HG03097 (cell line): Measurements from ENCODE around the gene MAST4.

Experiments used
- ATAC-seq: cut with Tn5 transposase; IDR thresholded peaks from one replicate; pipeline ENCODE4 v1.9.1; 2021; ENCODE audit not compliant: unreplicated experiment, low FRiP score

Gene MAST4

GRCh38 chr5:67189931-67190330 lies 593.7 kb downstream of the MAST4 start:
- ATAC-seq = no peak

GRCh38 chr5:67190410-67190809 lies 594.2 kb downstream of the MAST4 start:
- ATAC-seq = no peak

GRCh38 chr5:67190861-67191260 lies 594.7 kb downstream of the MAST4 start:
- no peak for ATAC-seq

GRCh38 chr5:67192719-67193438 lies 596.7 kb downstream of the MAST4 start:
- no peak for ATAC-seq

DNA sequence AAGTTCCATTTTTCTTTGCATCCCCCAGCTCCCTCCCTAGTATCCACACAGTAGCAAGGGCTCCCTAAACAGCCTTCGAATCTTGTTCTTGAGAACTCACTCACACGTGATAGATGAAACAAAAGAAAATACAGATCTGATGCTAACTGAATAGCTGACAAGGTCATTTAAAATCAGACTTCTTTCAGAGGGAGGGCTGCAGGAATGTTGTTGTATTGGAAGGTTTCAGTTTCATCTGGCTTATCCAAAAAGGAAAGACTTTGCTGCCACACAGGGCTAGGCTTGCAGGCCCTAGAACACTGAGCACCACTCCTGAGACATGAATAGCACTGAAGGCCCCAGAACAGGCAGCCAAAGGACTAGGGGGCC lies 597.2 kb downstream of the MAST4 start:
- ATAC-seq = no peak

DNA sequence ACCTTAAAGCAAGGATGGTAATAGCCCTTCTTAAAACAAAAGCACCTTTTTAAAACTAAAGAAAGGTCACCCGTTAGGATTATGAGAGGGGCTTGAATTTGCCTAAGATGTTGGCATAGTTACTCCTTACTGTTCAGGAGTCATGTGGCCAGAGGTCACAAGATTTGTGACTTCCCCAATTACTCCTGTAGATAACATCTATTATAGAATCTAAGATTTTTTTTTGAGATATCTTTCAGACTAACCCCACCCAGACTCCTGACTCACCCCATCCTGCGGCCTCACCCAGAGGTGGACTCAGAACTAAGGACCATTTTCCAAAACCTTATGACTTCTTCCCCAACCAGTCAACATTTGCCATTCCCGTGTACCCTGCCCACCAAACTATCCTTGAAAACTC lies 598.0 kb downstream of the MAST4 start:
- ATAC-seq = no peak

GRCh38 chr5:67195406-67196275 lies 599.4 kb downstream of the MAST4 start:
- ATAC-seq = no peak

DNA sequence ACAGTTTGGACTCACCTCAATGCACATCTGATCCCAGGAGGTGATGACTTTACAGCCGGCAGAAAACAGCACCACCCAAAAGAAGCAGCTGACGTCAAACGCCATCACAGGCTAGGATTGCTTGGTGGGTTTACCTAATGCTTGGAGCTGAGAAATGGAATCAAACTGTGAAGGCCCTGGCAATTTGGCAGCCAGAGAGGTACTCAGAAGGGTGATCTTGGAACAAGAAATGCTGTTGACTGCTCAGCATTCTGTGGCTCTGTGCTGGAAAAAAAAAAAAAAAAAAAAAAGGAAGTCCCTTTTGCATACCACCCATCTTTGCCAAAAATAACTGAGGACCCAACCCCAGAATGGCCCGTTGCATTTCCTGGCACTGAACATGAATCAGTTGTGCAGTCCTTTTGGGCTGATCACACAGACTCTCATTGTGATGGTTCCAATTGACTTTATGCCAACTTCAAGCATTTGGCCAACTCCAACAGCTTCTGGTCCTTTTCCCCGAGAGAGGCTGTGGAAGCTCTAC lies 600.4 kb downstream of the MAST4 start, which contains the start of gene CD180:
Gene CD180 (minus strand): TSS at position 263 of the 523 bp plus-strand sequence. CDS start 158 bp downstream, at position 105.
- ATAC-seq = no peak

DNA sequence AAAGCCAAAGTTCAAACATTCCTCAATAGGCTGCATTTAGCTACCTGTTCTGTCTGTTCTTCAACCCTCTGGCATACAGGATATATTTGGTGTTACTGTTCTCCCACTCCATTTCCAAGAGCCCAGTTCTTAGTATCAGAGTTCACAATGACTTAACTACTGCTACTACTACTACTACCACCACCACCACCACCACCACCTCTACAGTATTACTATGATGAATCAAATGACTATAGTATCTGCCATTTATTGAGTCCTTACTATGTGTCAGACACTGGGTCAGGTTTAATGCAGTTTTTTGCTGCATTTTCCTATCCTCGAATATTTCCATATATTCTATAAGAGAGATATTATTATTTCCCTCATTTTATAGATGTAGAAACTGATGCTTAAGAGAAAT lies 601.3 kb downstream of the MAST4 start:
- no peak for ATAC-seq

- no peak for ATAC-seq
These were observed 602.7 kb downstream of the MAST4 start for GRCh38 chr5:67198917-67199316.

DNA sequence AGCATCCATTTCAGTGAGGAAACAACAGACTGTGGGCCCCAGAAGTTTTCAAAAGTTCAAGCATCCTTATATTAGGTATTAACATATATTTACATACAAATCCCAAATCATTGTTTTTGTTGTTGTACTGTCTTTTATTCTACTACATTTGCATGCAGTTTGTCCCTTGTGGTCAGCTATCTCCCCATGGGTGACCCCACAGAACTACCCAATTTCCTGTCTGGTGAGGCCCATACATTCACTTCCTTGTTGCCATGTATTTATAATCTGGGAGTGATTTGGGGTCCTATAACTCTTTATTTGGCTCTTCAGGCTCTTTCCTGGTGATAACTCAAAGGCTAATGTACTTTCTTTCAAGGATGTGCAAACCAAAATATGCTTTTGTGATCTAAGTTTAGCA lies 603.7 kb downstream of the MAST4 start:
- ATAC-seq = no peak

DNA sequence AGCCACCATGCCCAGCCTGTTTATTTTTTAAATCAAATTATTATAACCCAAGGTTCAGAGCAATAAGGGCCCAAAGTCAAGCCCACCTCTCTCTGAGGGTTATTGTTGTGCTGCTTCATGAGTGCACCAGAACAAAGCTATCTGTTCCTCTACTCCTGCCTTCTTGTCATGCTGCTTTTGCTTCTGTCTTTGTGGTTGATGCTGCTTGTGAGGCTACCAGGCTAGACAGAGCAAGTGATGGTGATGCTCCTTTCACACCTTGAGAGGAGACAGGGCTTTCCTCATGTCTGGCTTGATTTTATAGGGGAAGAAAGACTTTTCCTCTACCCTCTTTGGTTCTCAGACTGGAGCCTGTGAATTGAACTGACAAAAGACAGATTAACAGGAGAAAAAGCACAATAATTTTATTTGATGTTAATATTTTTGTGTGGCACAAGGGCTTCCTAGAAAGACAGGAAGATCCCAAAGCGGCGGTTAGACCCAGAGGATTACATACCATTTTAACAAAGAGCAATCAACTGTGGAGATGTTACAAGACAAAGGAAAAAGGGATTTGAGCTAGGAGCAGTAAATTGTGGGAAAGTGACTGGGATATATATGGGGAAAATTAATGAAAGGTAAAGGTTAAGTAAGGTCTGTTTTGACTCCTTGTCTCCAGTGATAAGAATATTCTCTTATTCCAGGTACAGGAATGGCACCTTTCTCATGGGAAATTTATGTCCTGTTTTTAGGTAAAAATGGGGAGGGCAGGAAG lies 604.8 kb downstream of the MAST4 start:
- no peak for ATAC-seq

DNA sequence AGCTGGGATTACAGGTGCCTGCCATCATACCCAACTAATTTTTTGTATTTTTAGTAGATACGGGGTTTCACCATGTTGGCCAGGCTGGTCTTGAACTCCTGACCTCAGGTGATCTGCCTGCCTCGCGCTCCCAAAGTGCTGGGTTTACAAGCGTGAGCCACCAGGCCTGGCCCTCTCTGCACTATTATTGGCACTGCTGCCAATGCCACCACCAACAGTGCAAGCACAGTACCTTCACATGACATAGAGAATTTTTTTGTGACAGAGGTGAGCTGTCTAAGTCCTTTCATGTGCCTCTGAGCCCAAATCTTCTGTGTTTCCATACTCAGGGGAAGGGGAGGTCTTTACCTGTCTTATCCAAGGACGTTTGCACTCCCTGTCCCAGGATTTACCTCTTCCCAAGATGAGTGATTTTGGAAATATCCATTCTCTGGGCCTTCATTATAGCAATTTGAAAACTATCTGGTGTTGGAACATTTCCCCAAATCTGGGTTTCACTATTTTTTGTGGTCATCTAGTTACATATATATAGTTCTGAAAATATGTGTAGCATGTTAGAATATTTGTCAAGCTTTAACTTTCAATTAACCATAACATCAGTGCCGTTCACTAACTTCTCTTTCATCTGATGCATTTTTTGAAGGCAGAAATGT lies 605.8 kb downstream of the MAST4 start:
- no peak for ATAC-seq

DNA sequence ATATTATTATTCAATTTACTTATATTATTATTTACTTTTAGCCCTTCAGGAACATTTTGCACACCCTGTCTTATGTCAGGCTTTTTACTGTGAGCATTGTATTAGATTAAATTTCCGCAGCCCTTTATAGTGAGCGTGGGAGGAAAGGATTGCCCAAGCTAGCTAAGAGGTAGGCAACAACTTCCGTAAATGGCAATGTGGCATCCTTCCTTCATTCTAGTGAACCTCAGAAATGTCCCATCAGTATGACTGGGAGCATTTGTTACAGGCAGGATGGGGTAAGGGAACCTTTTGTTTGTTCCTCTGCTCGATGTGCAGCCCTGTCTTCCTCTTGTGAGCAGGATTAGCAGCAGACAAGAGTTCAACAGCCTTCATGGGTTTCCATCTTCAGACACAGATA lies 606.6 kb downstream of the MAST4 start:
- ATAC-seq = no peak

DNA sequence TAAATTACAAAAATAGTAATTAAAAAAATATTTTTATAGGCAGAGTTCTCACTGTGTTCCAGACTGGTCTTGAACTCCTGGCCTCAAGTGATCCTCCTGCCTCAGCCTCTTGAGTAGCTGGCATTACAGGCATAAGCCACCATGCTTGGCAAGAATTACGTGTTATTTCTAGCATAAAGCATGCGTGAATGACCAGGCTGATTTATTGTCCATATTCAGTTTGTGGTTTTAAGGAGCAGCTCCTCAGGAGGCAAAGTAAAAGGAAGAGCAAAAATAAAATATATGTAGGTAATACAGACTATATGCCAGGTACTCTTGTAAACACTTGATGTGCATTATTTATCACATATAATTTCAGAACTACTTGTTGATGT lies 607.5 kb downstream of the MAST4 start:
- no peak for ATAC-seq

DNA sequence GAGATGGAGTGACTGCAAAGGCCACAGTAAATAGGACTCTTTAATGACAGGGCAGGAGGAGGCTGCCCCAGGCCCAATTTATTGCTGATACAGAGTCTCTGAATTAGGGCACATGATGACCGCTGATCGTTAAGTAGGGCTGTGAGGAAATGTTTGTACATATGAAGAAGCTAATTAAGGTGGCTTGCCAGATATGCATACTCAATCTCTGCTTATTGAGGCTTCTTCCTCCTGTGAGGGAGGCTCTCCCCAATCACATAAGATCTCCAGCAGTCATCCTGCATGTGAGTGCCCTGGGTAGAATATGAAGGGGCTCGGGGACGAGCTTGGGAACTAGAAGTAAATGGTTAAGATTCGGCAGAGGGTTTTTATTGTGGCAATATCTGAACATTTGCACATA lies 608.6 kb downstream of the MAST4 start:
- no peak for ATAC-seq

- ATAC-seq = no peak
These were observed 609.8 kb downstream of the MAST4 start for GRCh38 chr5:67205981-67206380.

- ATAC-seq = peak; percentile 31
These were observed 610.3 kb downstream of the MAST4 start for GRCh38 chr5:67206461-67206860.

DNA sequence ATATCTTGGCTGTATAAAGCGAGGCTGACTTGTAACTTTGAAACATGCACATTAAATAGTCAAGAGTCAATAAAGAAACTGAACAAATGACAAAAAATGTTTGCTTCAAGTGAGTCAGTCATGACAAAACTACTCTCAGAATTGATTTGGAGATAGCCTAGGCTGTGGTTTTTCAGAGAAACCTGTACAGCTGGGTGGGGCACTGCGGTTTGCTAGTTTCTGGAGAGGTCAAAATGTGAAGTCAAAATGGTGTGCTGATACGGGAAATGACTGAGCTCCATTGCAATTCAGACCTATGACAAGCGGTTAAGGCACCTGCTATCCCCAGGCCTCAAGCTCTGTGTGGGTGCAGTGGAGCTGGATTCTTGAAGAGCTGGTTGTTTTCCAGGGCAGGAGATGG lies 610.7 kb downstream of the MAST4 start:
- ATAC-seq = peak; percentile 77

GRCh38 chr5:67208403-67208802 lies 612.2 kb downstream of the MAST4 start:
- ATAC-seq = no peak
